CD14-positive monocyte (primary cell): ENCODE measurements around the gene IFNGR2. TPM values are rescaled to one million over a fixed set of nuclear protein-coding genes. Genes with fewer than 3 reads are reported as not detected.

Experiments
- DNase-seq, 3 donors: peaks; one replicate each; pipeline ENCODE4 v3.0.0-alpha.2; 2011 to 2022
- H2AFZ ChIP-seq: 2 replicates; pipeline ENCODE4 v1.6.0; 2012; ENCODE audit warnings: mild to moderate bottlenecking, low read depth, low read length, inconsistent platforms; ENCODE audit not compliant: insufficient read depth, poor library complexity, severe bottlenecking
- H3K27ac ChIP-seq, 2 donors: 1 replicate in 1 of 2; 2 replicates in 1 of 2; pipeline ENCODE4 v1.5.1; 2012 to 2013; ENCODE audit warnings: low read length in 2 of 2, control low read depth in 1 of 2, inconsistent platforms in 1 of 2, low read depth in 1 of 2, mild to moderate bottlenecking in 1 of 2
- H3K27me3 ChIP-seq, 2 donors: one replicate each; pipeline versions ENCODE4 v1.6.0 to v1.6.1; 2011 to 2013; ENCODE audit warnings: low read length in 2 of 2; ENCODE audit not compliant: control insufficient read depth in 2 of 2, insufficient read depth in 2 of 2
- H3K36me3 ChIP-seq, 2 donors: replicated peaks in 1 of 2; 1 replicate in 1 of 2; 2 replicates in 1 of 2; pipeline versions ENCODE4 v1.5.1 to v1.6.1; 2012 to 2013; ENCODE audit warnings: low read length in 2 of 2, control low read depth in 1 of 2, inconsistent platforms in 1 of 2, mild to moderate bottlenecking in 1 of 2; ENCODE audit not compliant: insufficient read depth in 2 of 2, control insufficient read depth in 1 of 2
- H3K4me1 ChIP-seq, 2 donors: 1 replicate in 1 of 2; 2 replicates in 1 of 2; pipeline versions ENCODE4 v1.5.1 to v1.6.1; 2012 to 2013; ENCODE audit warnings: low read length in 2 of 2, control low read depth in 1 of 2, inconsistent platforms in 1 of 2, mild to moderate bottlenecking in 1 of 2, moderate library complexity in 1 of 2; ENCODE audit not compliant: insufficient read depth in 2 of 2, control insufficient read depth in 1 of 2
- H3K4me2 ChIP-seq: replicated peaks from 2 replicates; pipeline ENCODE3; 2012; ENCODE audit warnings: low read length, moderate library complexity, mild to moderate bottlenecking; ENCODE audit not compliant: poor library complexity, severe bottlenecking; ENCODE audit errors: extremely low read depth
- H3K4me3 ChIP-seq, 3 experiments: fragments of 200-600 bp in 1 of 3; sonication (generic) in 1 of 3; replicated peaks in 1 of 3; 1 replicate in 2 of 3; 2 replicates in 1 of 3; pipeline ENCODE4 v1.5.1; 2011 to 2013; ENCODE audit warnings: low read length in 3 of 3, mild to moderate bottlenecking in 3 of 3, control low read depth in 2 of 3, low read depth in 2 of 3, inconsistent platforms in 1 of 3, moderate library complexity in 1 of 3
- H3K79me2 ChIP-seq: 2 replicates; pipeline ENCODE4 v1.6.0; 2012; ENCODE audit warnings: mild to moderate bottlenecking, control low read depth, inconsistent platforms, low read length, moderate library complexity; ENCODE audit not compliant: insufficient read depth
- H3K9ac ChIP-seq: 2 replicates; pipeline ENCODE4 v1.6.0; 2017; ENCODE audit warnings: low read length, mild to moderate bottlenecking; ENCODE audit not compliant: insufficient read depth, poor library complexity, severe bottlenecking
- H3K9me3 ChIP-seq, 2 donors: replicated peaks in 1 of 2; 1 replicate in 1 of 2; 2 replicates in 1 of 2; pipeline versions ENCODE4 v1.5.1 to v1.6.1; 2012 to 2013; ENCODE audit warnings: low read length in 2 of 2, control low read depth in 1 of 2; ENCODE audit not compliant: control insufficient read depth in 1 of 2, insufficient read depth in 1 of 2
- H4K20me1 ChIP-seq: 2 replicates; pipeline ENCODE4 v1.6.0; 2012; ENCODE audit warnings: mild to moderate bottlenecking, low read length, control low read depth, moderate library complexity; ENCODE audit not compliant: insufficient read depth
- H3K27ac Mint-ChIP-seq, 7 donors: one replicate each; pipeline ENCODE4 v1.8.0; 2020; ENCODE audit warnings: mild to moderate bottlenecking in 7 of 7, mixed read lengths in 7 of 7, moderate library complexity in 6 of 7, inconsistent platforms in 2 of 7
- H3K27me3 Mint-ChIP-seq, 3 donors: one replicate each; pipeline ENCODE4 v1.8.0; 2021 to 2022; ENCODE audit warnings: low read depth in 3 of 3, mild to moderate bottlenecking in 3 of 3, mixed read lengths in 3 of 3, moderate library complexity in 3 of 3, inconsistent platforms in 1 of 3
- H3K36me3 Mint-ChIP-seq, 2 donors: one replicate each; pipeline ENCODE4 v1.8.0; 2020; ENCODE audit warnings: mixed read lengths in 2 of 2, inconsistent platforms in 1 of 2, mild to moderate bottlenecking in 1 of 2
- H3K4me1 Mint-ChIP-seq: one replicate; pipeline ENCODE4 v1.8.0; 2020; ENCODE audit warnings: mild to moderate bottlenecking, mixed read lengths
- H3K4me3 Mint-ChIP-seq, 2 donors: one replicate each; pipeline ENCODE4 v1.8.0; 2020; ENCODE audit warnings: mild to moderate bottlenecking in 2 of 2, mixed read lengths in 2 of 2, moderate library complexity in 1 of 2
- H3K9me3 Mint-ChIP-seq, 7 donors: one replicate each; pipeline ENCODE4 v1.8.0; 2020 to 2022; ENCODE audit warnings: mixed read lengths in 7 of 7, mild to moderate bottlenecking in 6 of 7, moderate library complexity in 6 of 7, inconsistent platforms in 2 of 7
- WGBS: methylation state at CpG from one replicate; pipeline ENCODE4 v1.1.5; 2013; ENCODE audit warnings: missing lambda C conversion rate; ENCODE audit not compliant: insufficient coverage; 5-methylcytosine and 5-hydroxymethylcytosine counted together
- intact Hi-C, 2 donors: fragments of 100-400 bp; cut with micrococcal nuclease; formaldehyde crosslinking; loops; one replicate each; pipeline versions ENCODE4 v1.15.0 to v1.15.1; 2023
- polyA plus RNA-seq, 3 donors: library from polyadenylated mRNA; depleted of rRNA in 1 of 3; unstranded in 2 of 3; stranded (reverse) in 1 of 3; fragments of 300-500 nt in 2 of 3; fragments of >200 nt in 1 of 3; fragmentation: Illumina TruSeq in 2 of 3; gene quantifications; 1 replicate in 2 of 3; 2 replicates in 1 of 3; pipeline ENCODE4 v1.2.3, GENCODE V29; 2012 to 2021
- TF ChIP-seq, protein P1 (sequence below): fragments of 200-600 bp; IDR thresholded peaks from one replicate; pipeline ENCODE4 v1.8.0; 2022; ENCODE audit warnings: antibody characterized with exemption, mild to moderate bottlenecking

The IFNGR2 gene
- polyA plus RNA-seq, 3 donors: 204 to 324 (median 260) TPM

DNA sequence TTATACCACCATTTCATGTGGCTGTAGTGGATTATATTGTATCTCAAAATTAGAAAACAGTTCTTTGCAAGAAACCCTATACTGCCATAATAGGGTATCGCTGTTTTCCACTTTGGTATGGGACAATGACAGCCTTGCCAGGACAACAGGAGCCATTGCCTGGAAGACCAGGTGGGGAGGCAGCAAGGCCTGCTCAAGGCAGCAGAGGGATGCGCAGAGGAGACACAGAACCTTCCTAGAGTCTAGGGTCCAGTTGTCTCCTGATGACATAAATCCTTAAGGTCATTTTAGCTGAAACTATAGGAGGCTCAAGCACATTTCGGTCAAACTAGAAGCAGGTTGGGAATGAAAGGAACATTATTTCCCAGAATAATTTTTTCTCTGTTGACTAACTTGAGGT lies 27.6 kb downstream of the IFNGR2 start:
- Histone ChIP-seq H3K4me2 (no peak overlapping the region), H4K20me1 (peaks cover 100% of the 10 kb centered on the region), H3K27me3 (no peaks in the 10 kb centered on the region), H2AFZ (no peak overlapping the region), H3K79me2 (peaks cover 80% of the 10 kb centered on the region), H3K4me3 (no peak overlapping the region), H3K4me1 (peaks cover 42 to 50% of the 10 kb centered on the region in 2 donors), H3K9me3 (no peaks in the 10 kb centered on the region), H3K9ac (no peak overlapping the region), H3K36me3 (peaks cover 92 to 99% of the 10 kb centered on the region in 2 donors), H3K27ac (peak overlapping the region in 1 of 2 donors; percentile 46)
- Mint-ChIP-seq H3K36me3 (peaks cover 75 to 96% of the 10 kb centered on the region in 2 donors), H3K4me1 (peaks cover 43% of the 10 kb centered on the region), H3K4me3 (no peak overlapping the region), H3K27me3 (peaks cover 0 to 3% (median 2%) of the 10 kb centered on the region in 3 donors), H3K27ac (peak overlapping the region in 2 of 7 donors; percentile 10 to 78), H3K9me3 (peaks cover 0 to 2% (median 0%) of the 10 kb centered on the region in 7 donors)
- 89% methylated on average over 1 of the region's 3 CpGs for WGBS
- TF ChIP-seq, protein P1, sequence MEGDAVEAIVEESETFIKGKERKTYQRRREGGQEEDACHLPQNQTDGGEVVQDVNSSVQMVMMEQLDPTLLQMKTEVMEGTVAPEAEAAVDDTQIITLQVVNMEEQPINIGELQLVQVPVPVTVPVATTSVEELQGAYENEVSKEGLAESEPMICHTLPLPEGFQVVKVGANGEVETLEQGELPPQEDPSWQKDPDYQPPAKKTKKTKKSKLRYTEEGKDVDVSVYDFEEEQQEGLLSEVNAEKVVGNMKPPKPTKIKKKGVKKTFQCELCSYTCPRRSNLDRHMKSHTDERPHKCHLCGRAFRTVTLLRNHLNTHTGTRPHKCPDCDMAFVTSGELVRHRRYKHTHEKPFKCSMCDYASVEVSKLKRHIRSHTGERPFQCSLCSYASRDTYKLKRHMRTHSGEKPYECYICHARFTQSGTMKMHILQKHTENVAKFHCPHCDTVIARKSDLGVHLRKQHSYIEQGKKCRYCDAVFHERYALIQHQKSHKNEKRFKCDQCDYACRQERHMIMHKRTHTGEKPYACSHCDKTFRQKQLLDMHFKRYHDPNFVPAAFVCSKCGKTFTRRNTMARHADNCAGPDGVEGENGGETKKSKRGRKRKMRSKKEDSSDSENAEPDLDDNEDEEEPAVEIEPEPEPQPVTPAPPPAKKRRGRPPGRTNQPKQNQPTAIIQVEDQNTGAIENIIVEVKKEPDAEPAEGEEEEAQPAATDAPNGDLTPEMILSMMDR: no peak
- intact Hi-C loops: loop anchor here in 1 of 2 donors (5.0 kb wide), 1 partner anchor 69 kb away; no protein-coding TSS in a partner anchor
- DNase-seq: no peak

DNA sequence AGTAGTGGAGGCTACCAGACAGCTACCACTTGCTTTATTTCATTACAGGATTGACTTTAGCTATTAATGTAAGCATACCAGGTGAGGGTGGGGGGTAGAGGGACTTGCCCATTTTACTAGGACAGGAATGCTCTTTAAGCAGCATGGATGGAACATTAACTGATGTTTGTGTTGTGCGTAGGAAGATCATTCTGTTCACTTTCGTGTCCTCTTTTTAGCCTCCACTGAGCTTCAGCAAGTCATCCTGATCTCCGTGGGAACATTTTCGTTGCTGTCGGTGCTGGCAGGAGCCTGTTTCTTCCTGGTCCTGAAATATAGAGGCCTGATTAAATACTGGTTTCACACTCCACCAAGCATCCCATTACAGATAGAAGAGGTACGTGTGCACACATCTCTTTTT lies 29.3 kb downstream of the IFNGR2 start:
- no peak overlapping the region for H3K4me3 Mint-ChIP-seq
- H3K9ac ChIP-seq: no peak overlapping the region
- H2AFZ ChIP-seq: no peak overlapping the region
- H3K4me2 ChIP-seq: no peak overlapping the region
- peaks cover 100% of the 10 kb centered on the region for H4K20me1 ChIP-seq
- no peaks in the 10 kb centered on the region for H3K27me3 ChIP-seq
- peaks cover 0 to 2% (median 2%) of the 10 kb centered on the region in 3 donors for H3K27me3 Mint-ChIP-seq
- no peaks in the 10 kb centered on the region for H3K9me3 ChIP-seq
- peak overlapping the region; percentile 39 to 74 for H3K27ac ChIP-seq
- peak overlapping the region; percentile 89 to 97 (median 95) for H3K27ac Mint-ChIP-seq
- DNase-seq: no peak
- intact Hi-C loops: loop anchor here in 1 of 2 donors (5.0 kb wide), 1 partner anchor 70 kb away; no protein-coding TSS in a partner anchor
- WGBS: 71% methylated on average over 5 of the region's 6 CpGs
- H3K79me2 ChIP-seq: peaks cover 74% of the 10 kb centered on the region
- peaks cover 73 to 97% of the 10 kb centered on the region in 2 donors for H3K36me3 Mint-ChIP-seq
- H3K4me3 ChIP-seq: no peak overlapping the region
- H3K36me3 ChIP-seq: peaks cover 91 to 99% of the 10 kb centered on the region in 2 donors
- peaks cover 42 to 50% of the 10 kb centered on the region in 2 donors for H3K4me1 ChIP-seq
- peaks cover 43% of the 10 kb centered on the region for H3K4me1 Mint-ChIP-seq
- H3K9me3 Mint-ChIP-seq: peaks cover 0 to 2% (median 0%) of the 10 kb centered on the region in 7 donors
- TF ChIP-seq, protein P1: no peak
